HG03558 (cell line): ENCODE data around the gene NDST1.

Experiments used
- ATAC-seq: cut with Tn5 transposase; IDR thresholded peaks from one replicate; pipeline ENCODE4 v1.9.1; 2021; ENCODE audit warnings: moderate number of reproducible peaks; ENCODE audit not compliant: unreplicated experiment; ENCODE audit errors: extremely low read depth

NDST1 gene

GRCh38 chr5:150521522-150521817, 13.5 kb downstream of the NDST1 start:
- no peak for ATAC-seq

- ATAC-seq: no peak
Observed at GRCh38 chr5:150521939-150522503, 14.1 kb downstream of the NDST1 start.

DNA sequence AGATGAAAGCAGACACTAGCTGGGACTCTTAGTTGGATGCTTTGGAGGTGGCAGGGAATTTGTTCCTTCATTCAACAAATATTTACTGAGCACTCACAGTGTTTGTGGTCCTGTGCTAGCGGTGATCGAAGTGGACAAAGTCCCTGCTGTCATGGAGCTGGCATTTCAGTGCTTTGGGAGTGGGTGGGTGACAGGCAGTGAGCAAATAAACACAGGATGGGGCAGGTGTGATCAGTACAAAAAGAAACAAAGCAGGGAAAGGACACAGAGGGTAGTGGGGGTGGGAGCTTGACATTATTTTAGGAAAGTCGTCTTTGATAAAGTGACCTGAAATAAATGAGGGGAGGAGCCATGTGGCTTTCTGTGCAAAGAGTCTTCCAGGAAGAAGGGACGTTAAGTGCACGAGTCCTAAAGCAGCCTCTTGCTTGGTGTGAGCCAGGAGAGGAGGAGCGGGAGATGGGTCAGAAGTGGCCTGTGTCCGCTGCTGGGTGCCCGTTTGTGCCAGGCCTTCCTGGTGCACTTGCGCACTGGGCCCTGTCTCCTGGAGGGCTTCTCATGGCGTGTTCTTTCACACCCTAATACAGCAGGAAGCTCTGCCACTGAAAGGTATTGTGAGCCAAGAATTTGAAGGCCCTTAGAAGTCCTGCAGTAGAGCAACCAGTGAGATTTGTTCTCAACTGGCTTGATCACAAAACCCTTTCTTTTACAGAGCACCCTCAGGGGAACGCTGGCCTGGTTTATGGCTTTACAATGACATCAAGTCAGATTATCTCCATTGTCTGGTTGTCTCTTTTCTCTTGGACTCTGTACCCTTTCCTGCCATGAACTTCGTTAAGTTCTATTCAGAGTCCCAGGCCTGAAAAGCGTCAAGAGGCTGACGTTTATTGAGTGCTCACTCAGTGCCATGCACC, 14.8 kb downstream of the NDST1 start:
- no peak for ATAC-seq

- ATAC-seq: no peak
Observed at GRCh38 chr5:150523472-150524350, 15.8 kb downstream of the NDST1 start.

DNA sequence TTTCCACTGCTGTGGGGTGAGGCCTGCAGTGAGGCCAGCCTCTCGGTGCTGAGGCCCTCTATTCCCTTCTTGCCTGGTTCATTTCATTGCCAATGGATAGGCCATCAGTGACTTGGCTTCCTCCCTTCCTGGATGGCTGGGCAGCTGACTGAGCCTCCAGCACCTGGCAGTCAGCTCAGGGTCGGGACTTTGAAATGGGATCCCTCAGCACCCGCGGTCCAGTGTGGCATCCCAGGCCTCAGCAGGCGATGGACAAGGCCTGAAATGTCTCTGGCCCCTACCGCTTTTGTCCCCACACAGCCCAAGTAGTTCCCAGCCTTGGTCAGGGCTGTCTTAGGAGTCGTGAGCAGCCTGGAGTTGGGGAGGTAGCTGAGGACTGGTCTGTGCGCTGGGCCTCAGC, 17.2 kb downstream of the NDST1 start:
- ATAC-seq: no peak

DNA sequence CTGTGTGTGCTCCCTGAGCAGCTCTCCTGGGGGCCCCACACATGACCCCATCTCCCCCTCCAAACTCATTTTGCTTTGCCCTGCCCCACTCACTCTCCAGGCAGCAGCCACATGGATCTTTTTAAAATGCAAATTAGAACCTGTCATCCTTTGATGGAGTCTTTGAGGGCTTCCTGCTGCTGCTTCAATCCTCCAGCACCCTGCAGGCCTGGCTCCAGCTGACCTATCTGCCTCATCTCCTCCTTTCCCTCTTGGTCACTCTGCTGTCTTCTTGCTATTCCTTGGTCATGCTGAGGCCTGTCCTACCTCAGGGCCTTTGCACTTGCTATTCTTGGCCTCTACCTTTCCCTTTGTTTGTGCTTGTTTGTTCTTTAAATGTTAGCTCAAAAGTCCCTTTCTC, 17.9 kb downstream of the NDST1 start:
- no peak for ATAC-seq

DNA sequence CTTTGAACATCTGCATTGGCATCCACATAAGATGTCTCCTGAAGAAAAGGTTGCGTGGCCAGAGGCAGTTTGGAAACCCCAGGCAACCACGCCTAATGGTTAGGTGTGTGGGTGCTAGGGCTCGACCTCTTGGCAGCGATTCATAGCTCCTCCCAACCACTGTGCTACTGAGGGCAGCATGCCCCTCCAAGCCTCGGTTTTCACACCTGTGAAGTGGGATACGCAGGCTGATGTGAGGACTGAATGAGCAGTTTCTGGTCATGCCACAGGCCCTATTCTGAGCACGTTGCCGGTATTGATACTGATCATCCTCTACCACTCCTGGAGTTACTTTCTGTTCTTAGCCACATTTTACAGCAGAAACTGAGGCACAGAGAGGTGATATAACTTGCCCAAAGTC, 19.1 kb downstream of the NDST1 start:
- ATAC-seq: no peak

GRCh38 chr5:150527808-150528207, 19.9 kb downstream of the NDST1 start:
- no peak for ATAC-seq

GRCh38 chr5:150528924-150529546, 21.1 kb downstream of the NDST1 start:
- no peak for ATAC-seq

GRCh38 chr5:150529555-150529954, 21.6 kb downstream of the NDST1 start:
- ATAC-seq: no peak

- ATAC-seq: no peak
Observed at GRCh38 chr5:150530423-150530822, 22.5 kb downstream of the NDST1 start.

- no peak for ATAC-seq
Observed at GRCh38 chr5:150530951-150531588, 23.1 kb downstream of the NDST1 start.

GRCh38 chr5:150531686-150532085, 23.8 kb downstream of the NDST1 start:
- no peak for ATAC-seq

- ATAC-seq: no peak
Observed at GRCh38 chr5:150532151-150532550, 24.2 kb downstream of the NDST1 start.

GRCh38 chr5:150532996-150533395, 25.1 kb downstream of the NDST1 start:
- no peak for ATAC-seq

DNA sequence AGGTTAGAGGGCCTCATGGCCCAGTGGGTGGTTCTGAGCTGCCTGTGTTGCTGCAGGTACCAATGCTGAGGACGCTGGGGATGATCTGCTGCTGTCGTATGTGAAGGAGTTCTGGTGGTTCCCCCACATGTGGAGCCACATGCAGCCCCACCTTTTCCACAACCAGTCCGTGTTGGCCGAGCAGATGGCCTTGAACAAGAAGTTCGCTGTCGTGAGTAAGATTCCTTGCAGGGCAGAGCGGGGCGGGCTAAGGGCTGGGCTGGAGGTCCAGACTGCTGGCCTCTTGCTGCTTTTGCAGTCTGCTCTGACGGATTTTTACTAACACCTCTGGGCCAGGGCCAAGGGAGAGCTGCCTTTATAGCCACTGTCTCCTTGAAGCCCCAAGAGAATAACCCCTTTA, 26.9 kb downstream of the NDST1 start:
- no peak for ATAC-seq

DNA sequence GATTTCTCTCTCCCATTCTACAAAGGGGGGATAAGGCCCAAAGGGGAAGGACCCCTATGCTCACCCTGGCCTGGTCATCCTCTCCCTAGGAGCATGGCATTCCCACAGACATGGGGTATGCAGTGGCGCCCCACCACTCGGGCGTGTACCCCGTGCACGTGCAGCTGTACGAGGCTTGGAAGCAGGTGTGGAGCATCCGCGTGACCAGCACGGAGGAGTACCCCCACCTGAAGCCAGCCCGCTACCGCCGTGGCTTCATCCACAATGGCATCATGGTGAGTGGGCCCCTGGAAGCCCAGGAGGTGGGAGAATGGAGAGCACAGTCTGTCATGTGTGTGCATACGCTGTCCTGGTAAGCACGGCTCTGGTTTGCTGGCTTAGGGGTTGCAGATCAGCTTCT, 27.7 kb downstream of the NDST1 start:
- no peak for ATAC-seq

DNA sequence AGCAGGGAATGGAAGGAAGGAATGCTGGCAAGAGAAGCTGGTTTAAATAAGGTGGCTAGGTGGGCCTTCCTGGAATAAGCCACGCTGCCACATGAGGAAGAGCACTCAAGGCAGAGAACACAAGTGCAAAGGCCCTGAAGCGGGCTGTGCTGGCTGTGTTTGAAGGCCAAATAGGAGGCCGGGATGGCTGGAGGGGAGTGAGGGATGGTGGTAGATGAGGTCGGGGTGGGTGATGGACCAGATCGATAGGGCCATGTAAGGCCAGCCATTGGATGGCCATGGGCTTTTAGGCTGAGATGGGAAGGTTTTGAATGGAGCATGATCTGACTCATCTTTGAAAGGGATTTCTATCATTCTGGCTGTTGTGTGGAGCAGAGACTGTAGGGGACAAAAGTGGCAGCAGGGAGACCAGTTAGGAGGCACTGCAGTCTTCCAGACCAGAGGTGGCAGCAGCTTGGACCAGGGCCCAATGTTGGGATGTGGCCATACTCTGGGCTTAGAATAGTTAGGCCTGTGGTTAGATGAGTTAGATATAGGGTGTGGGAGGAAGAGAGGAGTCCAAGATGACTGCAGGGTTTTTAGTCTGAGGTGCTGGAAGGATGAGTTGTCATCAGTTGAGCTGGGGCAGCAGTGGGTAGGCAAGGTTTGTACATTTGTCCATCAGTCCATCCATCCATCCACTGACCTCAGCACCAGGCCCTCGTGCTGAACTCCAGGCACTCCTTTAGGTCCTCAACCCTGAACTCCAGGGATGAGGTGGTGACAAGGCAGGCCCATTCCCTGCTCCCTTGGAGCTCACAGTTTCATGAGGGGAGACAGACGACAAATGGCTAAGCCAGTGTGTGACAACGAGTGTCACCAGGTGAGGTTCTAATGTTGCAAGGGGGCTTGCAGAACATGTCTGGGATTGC, 30.3 kb downstream of the NDST1 start:
- no peak for ATAC-seq

DNA sequence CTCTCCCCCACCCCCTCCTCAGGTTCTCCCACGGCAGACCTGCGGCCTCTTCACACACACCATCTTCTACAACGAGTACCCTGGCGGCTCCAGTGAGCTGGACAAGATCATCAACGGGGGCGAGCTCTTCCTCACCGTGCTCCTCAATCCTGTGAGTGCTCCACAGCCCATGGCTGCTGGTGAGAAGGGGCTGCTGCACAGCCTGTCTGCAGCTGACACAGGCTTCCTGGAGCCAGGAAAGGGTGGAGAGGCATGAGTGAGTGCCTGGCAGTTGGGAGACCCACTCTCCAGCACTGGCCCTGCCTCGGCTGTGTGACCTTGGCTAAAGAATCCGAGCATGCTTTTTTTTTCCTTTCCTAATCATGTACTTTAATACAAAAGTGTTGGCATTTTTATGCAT, 31.3 kb downstream of the NDST1 start:
- ATAC-seq: no peak
